GM19023 (cell line): Measurements from ENCODE around the gene CTIF.
A peak's percentile ranks its signal among the peaks of the same experiment; 100 is the strongest.
"Not testable (repeated sequence)": the region's sequence is repeated elsewhere in the genome, so short reads cannot be mapped to it uniquely, and the experiment has no call there.

Experiments
- ATAC-seq: cut with Tn5 transposase; IDR thresholded peaks from one replicate; pipeline ENCODE4 v1.9.1; 2021; ENCODE audit warnings: mild to moderate bottlenecking, moderate library complexity; ENCODE audit not compliant: unreplicated experiment

CTIF gene

DNA sequence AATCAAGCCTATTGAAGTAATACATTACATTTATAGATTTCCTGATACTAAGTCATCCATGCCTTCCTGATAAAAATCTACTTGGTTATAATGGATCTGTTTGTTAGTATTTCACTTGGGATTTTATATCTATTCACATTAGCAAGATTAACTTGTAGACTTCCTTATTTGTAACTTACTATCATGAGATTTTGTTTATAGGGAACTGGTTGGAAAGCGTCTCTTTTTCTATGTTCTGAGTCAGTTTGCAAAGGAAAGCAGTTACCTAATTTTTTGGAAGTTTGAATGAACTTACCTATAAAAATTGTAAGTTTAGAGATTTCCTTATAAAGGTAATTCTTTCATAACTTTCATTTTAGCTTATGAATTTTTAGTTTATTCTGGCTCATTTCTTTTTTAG, 270.5 kb downstream of the CTIF start:
- no peak for ATAC-seq

DNA sequence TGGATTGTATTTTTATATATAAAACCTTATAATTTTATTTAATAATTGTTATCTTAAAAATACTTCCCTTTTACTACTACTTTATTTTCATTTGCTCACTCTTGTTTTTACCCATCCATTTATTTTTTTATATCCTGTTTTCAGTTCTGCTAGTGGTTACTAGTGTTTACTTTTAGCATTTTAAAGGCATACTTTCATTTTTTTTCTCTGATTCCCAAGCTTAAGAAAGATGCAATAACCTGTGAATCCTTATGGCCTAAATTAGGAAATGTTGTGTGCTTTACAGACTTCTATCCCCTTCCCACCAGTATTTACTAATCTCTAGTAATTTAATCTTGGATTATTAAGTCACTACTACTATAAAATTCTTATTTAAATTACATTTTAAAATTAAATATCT, 272.0 kb downstream of the CTIF start:
- ATAC-seq, result no peak

DNA sequence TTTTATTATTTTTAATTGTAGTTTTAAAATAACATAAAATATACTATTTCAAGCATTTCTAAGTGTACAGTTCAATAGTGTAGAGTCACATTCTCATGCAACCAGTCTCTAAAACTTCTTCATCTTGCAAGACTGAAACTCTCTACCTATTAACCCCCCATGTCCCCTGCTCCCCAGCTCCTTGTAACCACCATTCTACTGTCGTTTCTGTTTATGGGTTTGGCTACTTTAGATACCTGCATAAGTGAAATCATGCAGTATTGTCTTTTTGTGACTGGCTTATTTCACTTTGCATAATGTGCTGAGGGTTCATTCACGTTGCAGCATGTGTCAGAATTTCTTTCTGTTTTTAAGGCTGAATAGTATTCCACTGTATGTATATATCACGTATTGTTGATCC, 272.6 kb downstream of the CTIF start:
- ATAC-seq, result no peak

DNA sequence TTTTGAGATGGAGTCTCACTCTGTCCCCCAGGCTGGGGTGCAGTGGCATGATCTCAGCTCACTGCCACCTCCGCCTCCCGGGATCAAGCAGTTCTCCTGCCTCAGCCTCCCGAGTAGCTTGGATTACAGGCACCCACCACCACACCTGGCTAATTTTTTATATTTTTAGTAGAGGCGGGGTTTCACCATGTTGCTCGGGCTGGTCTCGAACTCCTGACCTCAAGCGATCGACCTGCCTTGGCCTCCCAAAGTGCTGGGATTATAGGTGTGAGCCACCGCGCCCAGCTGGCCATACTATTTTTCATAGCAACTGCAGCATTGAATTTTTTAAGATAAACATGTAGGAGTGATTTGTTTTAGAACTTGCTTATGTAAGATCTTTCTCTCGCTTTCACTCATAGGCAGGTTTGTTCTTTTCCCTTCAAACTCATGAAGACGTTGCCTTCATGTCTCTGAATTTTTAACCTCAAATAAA, 273.2 kb downstream of the CTIF start:
- ATAC-seq, result not testable (repeated sequence)

DNA sequence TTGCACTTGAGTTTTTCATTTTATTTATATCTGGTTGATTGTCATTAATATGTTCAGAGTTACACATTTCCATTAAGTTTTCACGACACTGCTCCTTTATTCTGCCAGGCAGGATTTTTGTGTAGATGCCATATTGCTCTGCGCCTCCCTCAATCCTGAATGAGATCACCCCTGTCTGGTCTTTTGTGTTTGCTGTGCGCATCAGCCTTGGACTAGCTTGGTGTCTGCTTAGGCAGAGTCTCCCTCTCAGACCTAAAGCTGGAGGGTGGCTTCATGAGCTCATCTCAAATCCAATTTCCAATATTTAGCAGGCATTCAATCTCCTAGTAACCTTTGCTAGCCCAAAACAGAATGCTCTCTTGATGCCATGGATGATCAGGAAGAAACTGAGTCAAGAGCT, 274.5 kb downstream of the CTIF start:
- ATAC-seq, result no peak

DNA sequence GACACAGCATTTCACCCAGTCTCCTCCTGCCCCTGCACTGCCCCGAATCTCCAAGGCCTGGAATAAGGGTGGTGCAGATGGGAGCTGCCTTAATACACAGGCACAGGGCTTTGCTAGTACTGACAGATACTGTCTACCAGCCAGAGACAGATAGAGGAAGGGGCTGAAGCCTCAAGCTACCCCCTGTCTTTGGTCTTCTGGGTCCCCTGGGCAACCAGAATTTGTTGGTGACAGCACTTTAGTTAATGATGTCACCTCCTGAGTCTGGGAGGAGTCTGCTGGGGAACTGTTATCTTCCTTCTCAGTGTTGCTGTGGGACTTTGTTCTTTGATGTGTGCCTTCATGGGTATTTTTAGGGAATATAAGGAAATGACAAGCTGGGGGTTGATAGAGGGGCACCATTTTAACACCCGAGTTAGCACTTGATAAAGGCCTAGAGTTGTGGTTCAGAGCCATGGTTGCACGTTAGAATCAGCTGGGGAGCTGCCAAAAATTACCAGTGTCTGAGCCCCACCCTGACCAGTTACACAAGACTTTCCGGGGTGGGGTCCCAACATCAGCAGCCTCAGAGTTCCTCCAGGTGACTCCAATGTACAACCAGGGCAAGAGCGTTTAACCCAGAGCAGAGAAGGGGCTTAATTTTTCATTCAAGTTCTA, 275.1 kb downstream of the CTIF start:
- no peak for ATAC-seq

DNA sequence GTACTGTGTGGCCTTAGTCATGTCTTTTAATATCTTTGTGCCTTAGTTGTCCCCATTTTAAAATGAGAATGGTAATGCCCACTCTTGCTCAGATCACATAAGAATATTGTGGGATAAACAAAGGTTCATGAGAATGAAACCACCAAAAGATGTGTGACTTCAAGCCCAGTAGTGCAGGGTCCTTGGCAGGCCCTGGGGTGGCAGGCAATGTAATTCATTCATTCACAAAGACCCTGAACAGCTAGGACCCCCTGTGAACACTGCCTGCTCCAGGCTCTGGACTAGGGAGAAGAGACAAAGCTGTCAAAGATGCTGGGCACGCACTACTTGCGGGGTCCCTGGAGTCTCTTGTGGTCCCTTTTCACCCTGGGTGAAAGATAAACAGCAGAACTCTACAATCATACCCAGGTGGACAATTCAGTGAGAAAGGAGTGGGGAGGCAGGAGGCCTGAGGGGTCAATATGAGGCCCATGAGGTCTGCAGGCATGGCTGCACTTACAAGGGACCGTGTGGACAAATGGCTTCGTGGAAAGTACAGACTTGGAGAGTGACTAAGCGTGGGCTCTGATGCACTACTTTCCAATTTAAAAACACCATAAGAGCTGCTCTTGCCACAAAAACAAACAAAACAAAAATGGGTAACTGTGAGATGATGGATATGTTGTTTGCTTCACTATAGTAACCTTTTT, 275.8 kb downstream of the CTIF start:
- no peak for ATAC-seq

DNA sequence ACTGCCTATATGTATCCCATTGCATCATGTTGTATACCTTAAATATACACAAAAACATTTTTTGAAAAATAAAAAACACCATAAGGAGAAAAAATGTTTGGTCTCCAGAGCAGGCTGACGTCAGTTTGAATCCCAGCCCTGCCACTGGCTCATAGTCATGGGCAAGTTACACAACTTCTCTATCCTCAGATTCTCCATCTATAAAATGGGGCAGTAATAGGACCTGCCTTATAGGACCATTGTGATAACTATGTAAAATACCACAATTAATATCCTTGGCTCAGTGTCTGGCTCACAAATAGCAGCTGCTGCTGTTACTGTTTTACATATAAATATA, 276.3 kb downstream of the CTIF start:
- ATAC-seq, result no peak

DNA sequence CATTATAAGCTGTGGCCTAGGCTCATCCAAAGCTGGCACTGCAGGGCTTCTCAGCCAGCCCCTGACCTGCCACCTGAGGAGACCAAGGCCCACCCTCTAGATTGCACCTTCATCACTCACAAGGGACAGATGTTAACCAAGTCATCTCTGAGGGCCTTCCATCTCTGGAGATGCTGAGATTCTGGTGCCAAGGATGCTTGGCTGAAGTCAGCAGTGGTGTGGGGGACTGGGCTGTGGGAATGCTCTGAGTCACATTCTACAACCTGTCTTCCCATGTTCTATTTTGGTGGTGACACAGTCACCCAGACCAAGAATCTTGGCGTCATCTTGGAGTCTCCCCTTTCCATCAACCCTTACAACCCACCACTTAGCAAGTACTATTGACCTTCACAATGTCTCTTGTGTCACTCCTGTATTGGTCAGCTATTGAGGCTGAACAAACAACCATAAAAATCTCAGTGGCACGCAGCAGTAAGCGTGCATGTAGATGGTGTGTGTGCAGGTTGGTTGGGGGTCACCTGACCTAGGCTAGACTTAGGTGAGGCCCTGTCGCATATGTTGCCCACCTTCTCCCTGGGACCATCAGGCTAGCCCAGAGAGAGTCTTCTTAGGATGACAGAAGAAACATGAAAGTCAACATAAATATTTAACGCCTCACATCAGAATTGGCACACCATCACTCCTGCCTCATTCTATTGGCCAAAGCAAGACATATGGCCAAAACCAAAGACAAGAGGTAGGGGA, 276.9 kb downstream of the CTIF start:
- no peak for ATAC-seq

DNA sequence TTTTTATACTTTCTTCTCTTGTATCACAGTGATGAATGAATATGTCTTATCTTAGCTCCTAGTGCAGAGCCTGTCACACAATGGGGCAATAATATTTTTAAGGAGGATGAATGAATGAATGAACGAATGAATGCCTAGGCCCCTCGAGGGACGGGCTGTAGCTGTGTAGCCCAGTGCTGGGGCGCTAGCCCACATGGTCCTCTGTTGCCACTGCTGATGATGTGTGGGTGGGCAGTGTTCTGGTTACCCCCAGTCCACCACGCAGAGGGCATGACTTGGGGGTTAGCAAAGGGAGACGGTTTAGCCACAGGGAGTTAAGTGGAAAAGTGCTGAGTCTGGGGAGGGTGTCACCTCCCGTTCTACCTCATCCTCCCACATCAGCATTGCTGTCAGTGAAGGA, 277.7 kb downstream of the CTIF start:
- no peak for ATAC-seq

DNA sequence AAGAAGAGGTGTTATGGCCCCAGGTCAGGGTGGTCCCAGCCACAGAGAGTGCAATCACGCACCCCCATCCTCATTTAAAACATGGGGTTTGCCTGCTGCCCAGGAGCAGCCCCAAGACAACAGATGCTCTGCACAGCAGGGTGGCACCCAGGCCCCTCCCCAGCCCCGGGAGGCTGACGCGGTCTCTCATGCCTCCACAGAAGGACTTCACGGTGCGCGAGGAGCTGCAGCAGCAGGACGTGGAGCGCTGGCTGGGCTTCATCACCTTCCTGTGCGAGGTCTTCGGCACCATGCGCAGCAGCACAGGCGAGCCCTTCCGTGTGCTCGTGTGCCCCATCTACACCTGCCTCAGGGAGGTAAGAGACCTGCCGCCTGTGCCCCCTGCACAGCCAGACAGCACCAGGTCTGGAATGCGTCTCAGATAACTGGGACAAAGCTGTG, 278.2 kb downstream of the CTIF start:
- ATAC-seq, result no peak

DNA sequence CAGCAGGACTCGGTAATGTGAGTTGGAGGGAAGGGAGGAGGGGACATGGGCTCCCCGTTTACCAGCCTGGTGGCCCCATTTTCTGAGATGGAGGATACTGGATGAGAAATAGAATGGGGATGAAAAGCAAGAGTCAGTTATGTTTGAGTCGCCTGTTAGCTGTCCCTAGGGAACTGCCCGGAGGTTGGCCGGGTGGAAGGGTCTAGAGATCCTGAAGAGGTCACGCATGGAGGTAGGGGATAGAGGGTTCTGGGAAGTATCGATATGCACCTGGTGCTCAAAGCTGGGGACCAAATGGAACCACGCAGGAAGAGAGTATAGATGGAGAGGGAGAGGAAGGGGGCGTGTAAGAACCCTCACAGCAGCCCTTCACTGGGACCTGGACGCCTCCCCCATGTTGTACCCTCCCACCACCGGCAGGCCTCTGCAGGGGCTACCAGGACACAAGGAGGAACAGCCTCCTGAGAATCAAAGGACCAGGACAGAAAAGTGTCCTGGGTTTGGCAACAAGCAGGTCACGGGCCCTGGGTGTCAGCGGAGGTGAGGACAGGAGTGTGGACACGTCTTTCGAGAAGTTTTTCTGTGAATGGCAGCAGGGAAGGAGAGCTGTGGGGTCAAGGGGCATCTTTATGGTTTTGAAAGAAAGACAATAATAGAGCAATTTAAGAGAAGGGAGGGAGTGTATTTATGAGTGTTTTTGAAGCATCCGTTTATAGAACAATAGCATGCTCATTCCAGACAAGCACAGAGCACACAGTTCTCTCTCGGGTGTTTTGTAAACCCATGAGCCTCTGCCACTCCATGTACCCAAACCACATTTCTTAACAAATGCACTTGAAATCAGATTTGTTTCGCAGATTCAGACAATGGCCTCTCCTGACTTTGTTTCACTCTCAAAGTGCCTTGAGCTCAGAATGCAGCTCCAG, 279.8 kb downstream of the CTIF start:
- ATAC-seq, result no peak

DNA sequence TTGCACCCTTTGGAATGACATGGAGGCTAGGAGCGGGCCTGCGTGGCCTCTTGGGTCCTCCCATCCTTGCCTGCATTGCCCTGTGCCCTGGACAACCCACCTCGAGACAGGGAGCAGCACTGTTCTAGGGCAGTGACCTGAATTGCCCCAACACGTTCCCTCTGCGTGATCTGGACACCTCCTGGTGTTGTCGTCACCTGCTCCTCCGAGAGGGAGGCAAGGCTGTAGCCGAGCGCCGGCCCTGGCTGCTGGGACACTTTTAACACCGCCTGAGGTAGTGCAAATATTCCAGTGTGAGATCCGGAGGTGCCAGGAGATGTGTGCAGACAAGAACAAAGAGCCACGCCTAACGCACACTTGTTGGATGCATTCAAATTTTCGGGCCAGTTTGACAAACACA, 280.4 kb downstream of the CTIF start:
- ATAC-seq, result no peak

DNA sequence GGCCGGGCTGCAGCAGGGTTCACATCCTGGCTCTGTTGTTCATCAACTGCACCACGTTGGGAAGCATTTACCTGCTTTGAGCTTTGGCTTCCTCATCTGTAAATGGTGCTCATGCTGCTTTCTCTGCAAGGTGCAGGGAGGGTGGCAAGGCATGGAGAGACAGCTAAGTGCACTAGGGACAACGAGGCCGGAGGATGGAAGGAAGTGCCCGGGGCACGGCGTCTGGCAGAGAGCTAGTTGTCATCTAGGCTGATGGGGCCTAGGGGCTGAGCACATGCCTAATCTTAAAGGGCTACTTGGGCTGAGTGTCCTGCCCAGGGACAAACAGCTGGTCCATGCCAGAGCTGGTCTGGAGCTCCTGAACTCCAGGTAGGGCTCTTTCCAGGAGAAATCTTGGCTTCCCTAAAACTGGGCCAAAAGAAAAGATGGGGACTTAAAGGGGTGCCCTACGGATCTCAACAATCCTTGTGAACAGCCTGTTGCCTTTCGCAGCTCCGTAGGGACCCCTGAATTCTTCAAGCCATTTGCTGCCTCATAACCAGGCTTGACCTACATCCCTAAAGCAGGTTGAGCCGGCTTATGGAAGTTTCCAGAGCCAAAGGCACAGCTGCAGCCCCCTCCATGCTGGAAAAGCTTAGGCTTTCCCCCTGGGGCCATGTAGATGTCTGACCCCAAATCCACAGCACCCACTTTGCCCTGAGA, 281.1 kb downstream of the CTIF start:
- ATAC-seq, result no peak

DNA sequence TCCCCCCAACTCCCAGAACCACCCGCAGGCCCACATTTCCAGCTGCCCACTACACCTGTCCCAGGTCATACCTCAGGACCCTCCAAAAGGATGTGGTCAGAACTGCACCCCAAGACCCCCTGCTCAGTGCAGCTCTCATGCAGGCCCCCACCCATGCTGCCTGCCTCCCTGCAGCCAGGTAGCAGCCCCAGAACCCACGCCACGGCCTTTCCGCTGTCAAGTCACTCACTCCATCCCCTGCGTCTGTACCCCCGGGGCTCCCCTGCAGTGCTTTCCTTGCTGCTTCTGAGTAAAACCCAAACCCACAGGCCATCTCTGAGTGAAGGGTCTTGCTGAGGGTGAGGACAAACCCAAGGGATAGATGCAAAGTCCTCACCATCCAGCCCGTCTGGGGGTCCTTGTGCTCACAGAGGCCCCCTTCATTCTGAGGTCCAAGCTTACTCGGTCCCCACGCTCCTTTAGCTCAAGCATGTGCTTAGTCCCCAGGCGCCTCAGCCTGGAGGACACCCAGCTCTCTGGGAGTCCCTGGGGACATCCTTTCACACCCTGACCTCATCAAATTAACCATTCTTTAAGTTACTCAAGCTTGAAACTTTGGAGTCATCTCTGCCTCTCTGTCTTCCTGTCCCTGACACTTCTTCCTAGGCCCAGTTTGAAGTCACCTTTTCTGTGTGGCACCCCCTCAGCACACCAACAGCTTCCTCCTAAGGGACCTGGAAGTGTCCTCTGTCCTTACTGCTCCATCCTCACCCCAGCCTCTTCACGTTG, 281.8 kb downstream of the CTIF start:
- peak; percentile 91 for ATAC-seq

DNA sequence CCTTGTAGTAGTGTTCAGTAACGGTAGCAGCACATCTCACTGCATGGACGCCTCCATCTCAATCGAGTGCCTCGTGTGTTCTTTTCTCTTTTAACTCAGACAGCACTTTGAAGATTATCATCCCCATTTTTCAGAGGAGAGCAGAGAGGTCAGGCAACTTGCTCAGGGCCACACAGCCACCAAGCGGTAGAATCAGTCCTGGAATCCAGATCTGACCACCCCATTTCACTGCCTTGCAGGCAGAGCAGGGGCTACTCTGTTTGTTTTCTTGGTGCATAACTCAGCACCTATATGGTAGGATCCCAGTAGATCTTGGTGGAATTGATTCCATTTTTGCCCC, 282.4 kb downstream of the CTIF start:
- ATAC-seq, result peak; percentile 17

DNA sequence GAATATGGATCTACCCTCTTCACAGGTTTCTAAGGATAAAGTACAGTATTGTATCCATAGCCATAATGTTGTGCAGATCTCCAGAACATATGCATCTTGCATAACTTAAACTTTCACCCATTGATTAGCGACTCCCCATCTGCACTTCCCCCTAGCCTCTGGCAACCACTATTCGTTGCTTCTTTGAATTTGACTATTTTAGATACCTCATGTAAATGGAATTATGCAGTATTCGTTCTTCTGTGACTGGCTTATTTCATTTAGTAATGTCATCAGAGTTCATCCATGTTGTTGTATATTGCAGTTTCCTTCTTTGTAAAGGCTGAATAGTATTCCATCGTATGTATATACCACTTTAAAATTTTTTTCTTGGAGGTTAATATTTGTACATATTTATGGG, 283.0 kb downstream of the CTIF start:
- no peak for ATAC-seq

DNA sequence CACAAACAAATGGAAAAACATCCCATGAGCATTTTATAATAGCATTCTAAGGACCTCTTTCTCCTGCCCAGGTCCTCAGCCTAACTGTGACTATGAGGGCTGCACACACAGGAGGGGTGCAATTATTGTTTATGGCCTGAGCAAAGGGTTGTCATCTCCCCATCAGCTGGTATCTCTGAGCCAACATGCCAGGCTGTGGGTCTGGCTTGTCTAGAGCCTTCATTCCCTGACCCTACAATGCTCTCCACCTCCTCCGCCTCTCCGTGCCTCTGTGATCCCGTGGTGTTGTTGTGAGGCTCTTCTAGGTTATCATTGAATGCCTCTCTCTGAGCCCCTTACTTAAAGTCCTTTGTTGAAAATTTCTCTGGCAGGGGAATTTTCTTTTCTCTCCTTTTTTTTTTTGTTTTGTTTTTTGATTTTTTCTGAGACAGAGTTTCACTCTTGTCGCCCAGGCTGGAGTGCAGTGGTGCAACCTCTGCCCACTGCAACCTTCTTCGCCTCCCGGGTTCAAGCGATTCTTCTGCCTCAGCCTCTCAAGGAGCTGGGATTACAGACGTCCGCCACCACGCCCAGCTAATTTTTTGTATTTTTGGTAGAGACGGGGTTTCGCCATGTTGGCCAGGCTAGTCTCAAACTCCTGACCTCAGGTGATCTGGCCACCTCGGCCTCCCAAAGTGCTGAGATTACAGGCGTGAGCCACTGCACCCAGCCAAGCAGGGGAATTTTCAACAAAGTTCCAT, 285.6 kb downstream of the CTIF start:
- ATAC-seq, result no peak

DNA sequence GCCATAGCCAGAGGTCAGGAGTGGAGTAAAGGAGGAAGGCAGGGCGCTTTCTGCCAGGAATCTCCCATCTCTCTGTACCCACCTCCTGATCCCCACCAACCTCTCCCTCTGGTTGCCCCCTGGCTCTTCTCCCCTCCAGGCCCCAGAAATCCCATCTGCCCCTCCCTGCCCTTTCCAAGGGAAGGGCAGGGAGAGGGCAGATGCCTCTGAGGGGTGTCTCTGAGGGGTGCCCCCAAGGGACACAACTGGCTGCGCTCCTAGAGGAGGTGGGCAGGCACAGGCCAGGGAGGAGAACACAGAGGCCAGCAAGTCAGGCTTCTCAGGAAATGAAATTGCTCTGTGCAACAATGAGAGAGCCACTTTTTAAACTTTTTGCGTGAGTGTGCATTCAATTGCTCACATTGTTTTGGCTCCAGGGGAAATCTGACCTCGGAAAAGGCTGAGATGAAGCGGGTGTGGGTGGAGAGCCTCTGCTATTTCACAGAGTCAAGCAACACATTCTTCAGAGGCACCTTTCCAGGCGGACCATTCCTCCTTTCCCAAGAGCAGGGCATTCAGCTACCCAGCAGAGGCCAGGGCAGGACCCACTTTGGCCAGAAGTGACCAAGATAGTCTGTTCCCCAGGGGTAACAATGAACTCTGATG, 286.4 kb downstream of the CTIF start:
- no peak for ATAC-seq
